GM12875 (cell line): ENCODE measurements around the gene PKD1L1.
"Not testable (repeated sequence)": the region's sequence is repeated elsewhere in the genome, so short reads cannot be mapped to it uniquely, and the experiment has no call there.

Source experiments
- H3K4me3 ChIP-seq: one replicate; pipeline ENCODE4 v1.5.1; 2011; ENCODE audit warnings: low read depth, low read length, control low read depth
- CTCF ChIP-seq: IDR thresholded peaks from 2 replicates; pipeline ENCODE4 v1.5.1; 2011; ENCODE audit warnings: low read depth, mild to moderate bottlenecking, control low read depth, inconsistent platforms, low read length, moderate library complexity, borderline replicate concordance; ENCODE audit not compliant: insufficient read depth

The PKD1L1 gene

GRCh38 chr7:47988496-47989386 is 40.5 kb upstream of the PKD1L1 start:
- H3K4me3 ChIP-seq, result no peak overlapping the region
- TF ChIP-seq CTCF, result peak; percentile 55; the same call in 1 of the 2 replicates

GRCh38 chr7:47982610-47983009 is 34.3 kb upstream of the PKD1L1 start:
- H3K4me3 ChIP-seq, result no peak overlapping the region
- TF ChIP-seq CTCF, result no peak

DNA sequence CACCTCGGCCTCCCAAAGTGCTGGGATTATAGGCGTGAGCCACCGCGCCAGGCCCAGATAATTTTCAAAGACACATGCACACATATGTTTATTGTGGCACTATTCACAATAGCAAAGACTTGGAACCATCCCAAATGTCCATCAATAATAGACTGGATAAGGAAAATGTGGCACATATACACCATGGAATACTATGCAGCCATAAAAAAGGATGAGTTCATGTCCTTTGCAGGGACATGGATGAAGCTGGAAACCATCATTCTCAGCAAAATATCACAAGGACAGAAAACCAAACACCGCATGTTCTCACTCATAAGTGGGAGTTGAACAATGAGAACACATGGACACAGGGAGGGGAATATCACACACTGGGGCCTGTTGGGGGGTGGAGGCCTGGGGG is 32.4 kb upstream of the PKD1L1 start:
- H3K4me3 ChIP-seq, result not testable (repeated sequence)

DNA sequence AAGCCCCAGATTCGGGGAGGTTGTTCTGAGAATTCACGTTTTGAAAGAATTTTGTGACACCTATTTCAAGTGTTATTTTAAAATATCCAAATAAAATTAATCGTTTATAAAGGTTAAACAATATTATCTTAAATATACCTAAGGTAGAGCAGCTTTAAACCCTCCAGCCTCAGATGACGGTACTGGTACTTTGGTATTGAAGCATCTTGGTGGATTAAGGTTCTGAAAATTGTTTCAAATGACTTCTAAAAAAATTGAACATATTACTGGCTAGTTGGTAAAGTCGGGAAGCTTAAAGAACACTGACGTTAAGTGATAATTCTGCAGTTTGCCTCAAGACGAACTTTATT is 31.5 kb upstream of the PKD1L1 start:
- TF ChIP-seq CTCF, result no peak
- peak overlapping the region; percentile 59 for H3K4me3 ChIP-seq

DNA sequence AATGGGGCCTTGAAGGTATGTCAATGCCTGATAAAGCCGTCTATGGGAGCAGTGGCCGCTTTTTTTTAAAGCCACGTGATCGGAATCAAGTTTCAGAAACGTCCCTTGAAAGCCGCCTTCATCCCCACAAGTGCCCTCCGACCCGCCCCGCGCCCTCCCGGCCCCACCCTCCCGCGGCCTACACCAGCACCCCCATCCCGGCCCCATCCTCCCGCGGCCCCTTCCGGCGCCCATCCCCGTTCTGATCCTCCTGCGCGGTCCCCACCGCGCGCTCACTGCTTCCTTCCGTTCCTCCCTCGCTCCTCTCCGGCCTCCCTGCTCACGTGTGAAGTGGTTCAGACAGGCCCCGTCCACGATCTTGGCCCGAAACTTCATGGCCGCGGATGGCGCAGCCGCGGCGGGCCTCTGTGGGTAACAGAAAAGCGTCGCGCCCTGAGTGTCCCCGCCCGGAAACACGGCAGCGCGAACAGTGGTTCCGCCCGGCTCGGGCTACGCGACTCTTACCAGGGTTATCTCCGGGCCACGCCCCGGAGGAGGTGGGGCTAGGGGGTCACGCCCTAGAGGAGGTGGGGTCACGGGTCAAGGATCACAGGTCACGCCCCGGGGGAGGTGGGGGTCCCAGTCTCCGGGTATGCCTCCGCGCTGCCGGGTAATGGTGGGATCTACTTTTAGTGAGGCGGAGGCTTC is 31.0 kb upstream of the PKD1L1 start, which contains the start of gene HUS1:
Gene HUS1, minus strand, starts transcription at position 471 of the 687 bp plus-strand sequence. Its CDS starts 96 bp downstream, at position 375.
- H3K4me3 ChIP-seq, result peak within 1 kb of the TSS; percentile 59
- TF ChIP-seq CTCF, result no peak

GRCh38 chr7:47978790-47979144 is 30.5 kb upstream of the PKD1L1 start:
- TF ChIP-seq CTCF, result no peak
- peak overlapping the region; percentile 59 for H3K4me3 ChIP-seq

DNA sequence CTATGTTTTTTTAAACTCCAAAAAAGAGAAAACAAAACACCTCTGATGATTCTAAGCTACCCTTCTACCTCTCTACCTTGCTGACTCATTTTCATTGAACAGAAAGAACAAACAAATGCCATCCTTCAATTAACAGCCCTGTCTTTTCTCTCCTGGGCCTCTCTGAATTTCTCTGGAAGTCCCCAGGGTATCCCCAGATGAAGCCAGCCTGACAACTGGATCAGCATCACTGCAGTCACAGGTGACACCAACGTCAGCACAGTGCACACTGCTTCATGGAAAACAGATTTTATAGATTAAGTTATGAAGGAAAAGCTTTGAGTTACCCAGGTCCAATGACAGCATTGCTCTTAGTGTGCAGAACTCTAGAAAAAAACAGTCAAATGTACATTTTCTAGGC is 25.5 kb upstream of the PKD1L1 start:
- no peak for TF ChIP-seq CTCF
- no peak overlapping the region for H3K4me3 ChIP-seq
